Adrenal gland (tissue), 12 donors: ENCODE measurements around the gene ZCWPW1. TPM values are rescaled to one million over a fixed set of nuclear protein-coding genes. Genes with fewer than 3 reads are reported as not detected.
"Not testable (repeated sequence)": the region's sequence is repeated elsewhere in the genome, so short reads cannot be mapped to it uniquely, and the experiment has no call there.

Experiments
- DNase-seq, 7 donors: peaks; one replicate each; pipeline ENCODE4 v3.0.0-alpha.2; 2019 to 2020
- H3K27ac ChIP-seq, 5 donors: fragments of 200-600 bp; sonication (generic) in 4 of 5; 1 replicate in 3 of 5; 2 replicates in 2 of 5; pipeline versions ENCODE4 v1.5.1 to v1.8.0; 2016 to 2020; ENCODE audit warnings: mild to moderate bottlenecking in 1 of 5
- H3K27me3 ChIP-seq: fragments of 200-600 bp; 2 replicates; pipeline ENCODE4 v1.8.0; 2021
- H3K36me3 ChIP-seq, 2 donors: fragments of 200-600 bp; replicated peaks in 1 of 2; 1 replicate in 1 of 2; 2 replicates in 1 of 2; pipeline versions ENCODE4 v1.5.1 to v1.8.0; 2018 to 2022
- H3K4me1 ChIP-seq, 2 donors: fragments of 200-600 bp; replicated peaks in 1 of 2; 1 replicate in 1 of 2; 2 replicates in 1 of 2; pipeline versions ENCODE4 v1.5.1 to v1.8.0; 2018 to 2021
- H3K4me3 ChIP-seq, 4 donors: fragments of 200-600 bp; sonication (generic) in 3 of 4; one replicate each; pipeline ENCODE4 v1.5.1; 2016 to 2018
- H3K9me3 ChIP-seq, 3 donors: fragments of 200-600 bp; sonication (generic) in 1 of 3; replicated peaks in 1 of 3; 1 replicate in 2 of 3; 2 replicates in 1 of 3; pipeline versions ENCODE4 v1.5.1 to v1.8.0; 2016 to 2021
- POLR2A ChIP-seq, 2 donors: fragments of 450-650 bp; IDR thresholded peaks; one replicate each; pipeline ENCODE4 v1.6.1; 2017; ENCODE audit warnings: antibody characterized with exemption in 2 of 2, mild to moderate bottlenecking in 2 of 2, moderate library complexity in 1 of 2
- WGBS, 4 donors: extraction: QIAGEN DNeasy Blood & Tissue Kit in 2 of 4; methylation state at CpG; one replicate each; pipeline versions ENCODE4 v1.1.5 to v1.1.7; 2013 to 2017; 5-methylcytosine and 5-hydroxymethylcytosine counted together
- intact Hi-C, 2 donors: fragments of 100-400 bp; cut with DNase I; formaldehyde crosslinking; loops; one replicate each; pipeline versions ENCODE4 v1.14.1 to v1.15.0; 2022 to 2023
- polyA plus RNA-seq, 3 donors: library from polyadenylated mRNA; stranded (reverse); fragments of 200-250 nt in 2 of 3; fragments of 350-450 nt in 1 of 3; fragmentation: Illumina TruSeq in 1 of 3; extraction: RNeasy Lipid Tissue Mini Kit (QIAGEN cat#74804) in 1 of 3; gene quantifications; one replicate each; pipeline ENCODE4 v1.2.3, GENCODE V29; 2013 to 2014
- total RNA-seq, 9 donors: library from RNA; depleted of rRNA in 4 of 9; stranded (reverse); fragments of >200 nt in 4 of 9; fragments of 120-200 nt in 1 of 9; fragmentation: NEBNext Ultra II Directional in 1 of 9; extraction: Animal tissue kit (Norgen Biotek cat#: 25700) in 1 of 9; gene quantifications; one replicate each; pipeline versions ENCODE4 v1.1.0 to v1.2.4, GENCODE V29; 2013 to 2023
- TF ChIP-seq, protein P1 (sequence below), 6 experiments: fragments of 450-650 bp in 4 of 6; fragments of 200-600 bp in 2 of 6; sonication (generic) in 1 of 6; IDR thresholded peaks; 1 replicate in 5 of 6; 2 replicates in 1 of 6; pipeline versions ENCODE4 v1.5.1 to v1.8.0; 2016 to 2021; ENCODE audit warnings: antibody characterized with exemption in 6 of 6, mild to moderate bottlenecking in 2 of 6, moderate library complexity in 1 of 6
- donor health status: healthy with polysubstance abuse.
- donor health status: Bipolar disorder and iron deficiency.
- donor health status: DM: yes; HTN: yes; CAD: no.
- donor health status: DM: no; HTN: no; CAD: no.
- donor health status: DM: no; HTN: no; CAD: no.
- donor health status: DM: yes; HTN: yes; CAD: no.

Gene ZCWPW1
- total and polyA plus RNA-seq, 12 donors = 1.0 to 20.2 (median 4.7) TPM

DNA sequence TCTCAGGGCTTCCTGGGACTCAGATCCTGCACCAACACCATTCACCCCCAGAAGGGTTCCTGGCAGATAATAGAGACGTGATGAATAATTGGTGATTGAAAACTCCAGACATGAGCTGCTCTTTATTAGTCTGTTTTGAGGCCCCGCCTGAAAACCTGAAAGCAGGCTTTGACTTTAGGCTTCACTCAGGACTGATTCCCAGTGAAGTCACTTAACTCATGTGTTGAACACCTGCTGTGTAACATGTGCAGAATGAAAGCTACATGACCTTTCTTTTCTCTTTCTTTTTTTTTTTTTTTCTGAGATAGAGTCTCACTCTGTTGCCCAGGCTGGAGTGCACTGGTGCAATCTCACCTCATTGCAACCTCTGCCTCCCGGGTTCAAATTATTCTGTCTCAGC, 26.7 kb upstream of the ZCWPW1 start:
- 91 to 92% (median 92%) methylated on average over 2 to 3 of the region's 3 CpGs for WGBS, 4 donors
- H3K4me3 ChIP-seq = no peak overlapping the region

GRCh38 chr7:100453854-100454253, 25.4 kb upstream of the ZCWPW1 start:
- DNase-seq, H3K9me3 ChIP-seq, H3K36me3 ChIP-seq, H3K27me3 ChIP-seq, H3K27ac ChIP-seq, H3K4me3 ChIP-seq, H3K4me1 ChIP-seq, intact Hi-C loops: not testable (repeated sequence)
- WGBS, 4 donors = 91 to 96% (median 94%) methylated on average over 8 of the region's 8 CpGs

More for the DNA sequence above, 26.7 kb upstream of the ZCWPW1 start:
- Histone ChIP-seq H3K27ac (no peak overlapping the region), H3K9me3 (no peaks in the 10 kb centered on the region), H3K27me3 (no peaks in the 10 kb centered on the region), H3K36me3 (no peaks in the 10 kb centered on the region), H3K4me1 (peaks cover 0 to 4% of the 10 kb centered on the region in 2 donors)
- intact Hi-C loops = no loop called here
- TF ChIP-seq, protein P1, sequence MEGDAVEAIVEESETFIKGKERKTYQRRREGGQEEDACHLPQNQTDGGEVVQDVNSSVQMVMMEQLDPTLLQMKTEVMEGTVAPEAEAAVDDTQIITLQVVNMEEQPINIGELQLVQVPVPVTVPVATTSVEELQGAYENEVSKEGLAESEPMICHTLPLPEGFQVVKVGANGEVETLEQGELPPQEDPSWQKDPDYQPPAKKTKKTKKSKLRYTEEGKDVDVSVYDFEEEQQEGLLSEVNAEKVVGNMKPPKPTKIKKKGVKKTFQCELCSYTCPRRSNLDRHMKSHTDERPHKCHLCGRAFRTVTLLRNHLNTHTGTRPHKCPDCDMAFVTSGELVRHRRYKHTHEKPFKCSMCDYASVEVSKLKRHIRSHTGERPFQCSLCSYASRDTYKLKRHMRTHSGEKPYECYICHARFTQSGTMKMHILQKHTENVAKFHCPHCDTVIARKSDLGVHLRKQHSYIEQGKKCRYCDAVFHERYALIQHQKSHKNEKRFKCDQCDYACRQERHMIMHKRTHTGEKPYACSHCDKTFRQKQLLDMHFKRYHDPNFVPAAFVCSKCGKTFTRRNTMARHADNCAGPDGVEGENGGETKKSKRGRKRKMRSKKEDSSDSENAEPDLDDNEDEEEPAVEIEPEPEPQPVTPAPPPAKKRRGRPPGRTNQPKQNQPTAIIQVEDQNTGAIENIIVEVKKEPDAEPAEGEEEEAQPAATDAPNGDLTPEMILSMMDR (IDR thresholded peaks at IDR 0.05) = no peak
- TF ChIP-seq POLR2A (IDR thresholded peaks at IDR 0.05) = no peak
- DNase-seq = no peak

GRCh38 chr7:100452513-100452912, 24.0 kb upstream of the ZCWPW1 start:
- no peak overlapping the region for H3K4me3 ChIP-seq
- intact Hi-C loops = no loop called here
- no peak for TF ChIP-seq POLR2A (IDR thresholded peaks at IDR 0.05)
- TF ChIP-seq, protein P1 (IDR thresholded peaks at IDR 0.05) = no peak
- no peaks in the 10 kb centered on the region for H3K27me3 ChIP-seq
- no peak overlapping the region for H3K27ac ChIP-seq
- 91 to 97% (median 92%) methylated on average over 3 of the region's 3 CpGs for WGBS, 4 donors
- H3K36me3 ChIP-seq = no peaks in the 10 kb centered on the region
- DNase-seq = no peak
- H3K9me3 ChIP-seq = no peaks in the 10 kb centered on the region
- H3K4me1 ChIP-seq = peaks cover 0 to 4% of the 10 kb centered on the region in 2 donors

DNA sequence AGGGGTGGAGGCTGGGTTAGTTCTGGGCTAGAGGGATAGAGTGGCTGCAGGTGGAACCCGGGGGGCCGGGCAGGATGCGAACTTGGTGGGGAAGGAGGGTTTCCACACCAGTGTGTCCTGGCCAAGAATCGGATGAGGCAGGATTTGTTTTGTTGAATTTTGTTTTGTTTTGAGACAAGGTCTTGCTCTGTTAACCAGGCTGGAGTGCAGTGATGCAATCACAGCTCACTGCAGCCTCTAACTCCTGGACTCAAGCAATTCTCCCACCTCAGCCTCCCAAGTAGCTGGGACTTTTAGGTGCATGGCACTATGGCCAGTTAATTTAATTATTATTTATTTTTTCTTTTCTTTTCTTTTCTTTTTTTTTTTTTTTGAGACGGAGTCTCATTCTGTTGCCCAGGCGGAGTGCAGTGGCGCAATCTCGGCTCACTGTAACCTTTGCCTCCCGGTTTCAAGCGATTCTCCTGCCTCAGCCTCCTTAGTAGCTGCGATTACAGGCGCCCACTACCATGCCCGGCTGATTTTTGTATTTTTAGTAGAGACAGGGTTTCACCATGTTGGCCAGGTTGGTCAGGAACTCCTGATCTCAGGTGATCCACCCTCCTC, 20.8 kb upstream of the ZCWPW1 start:
- H3K4me1 ChIP-seq = peaks cover 11 to 21% of the 10 kb centered on the region in 2 donors
- H3K27ac ChIP-seq = peak overlapping the region in 3 of 5 donors; percentile 5 to 72 (median 24)
- no peaks in the 10 kb centered on the region for H3K9me3 ChIP-seq
- H3K27me3 ChIP-seq = no peaks in the 10 kb centered on the region
- H3K4me3 ChIP-seq = peak overlapping the region in 1 of 4 donors; percentile 77
- DNase-seq = no peak
- H3K36me3 ChIP-seq = no peaks in the 10 kb centered on the region
- intact Hi-C loops = no loop called here
- WGBS, 4 donors = 81 to 88% (median 86%) methylated on average over 13 of the region's 13 CpGs
- no peak for TF ChIP-seq POLR2A (IDR thresholded peaks at IDR 0.05)
- TF ChIP-seq, protein P1 (IDR thresholded peaks at IDR 0.05) = no peak

DNA sequence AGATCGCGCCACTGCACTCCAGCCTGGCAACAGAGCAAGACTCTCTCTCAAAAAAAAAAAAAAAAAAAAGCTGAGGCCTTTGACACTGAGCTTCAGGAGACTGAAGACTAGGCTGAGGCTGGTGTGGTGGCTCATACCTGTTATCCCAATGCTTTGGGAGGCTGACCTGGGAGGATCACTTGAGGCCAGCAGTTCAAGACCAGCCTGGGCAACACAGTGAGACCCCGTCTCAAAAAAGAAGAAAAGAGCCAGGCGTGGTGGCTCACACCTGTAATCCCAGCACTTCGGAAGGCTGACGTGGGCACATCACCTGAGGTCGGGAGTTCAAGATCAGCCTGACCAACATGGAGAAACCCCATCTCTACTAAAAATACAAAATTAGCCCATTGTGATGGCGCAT, 18.9 kb upstream of the ZCWPW1 start:
- H3K27ac ChIP-seq, H3K36me3 ChIP-seq, H3K4me3 ChIP-seq, DNase-seq, H3K27me3 ChIP-seq, intact Hi-C loops, H3K9me3 ChIP-seq: not testable (repeated sequence)
- WGBS, 4 donors = 95 to 98% (median 97%) methylated on average over 8 of the region's 8 CpGs
- H3K4me1 ChIP-seq = peaks cover 15 to 34% of the 10 kb centered on the region in 2 donors
